GM18508 (cell line): ENCODE data around the gene CSNK1E.
"Not testable (repeated sequence)": the region's sequence is repeated elsewhere in the genome, so short reads cannot be mapped to it uniquely, and the experiment has no call there.

Experiments
- ATAC-seq: cut with Tn5 transposase; IDR thresholded peaks from one replicate; pipeline ENCODE4 v1.9.1; 2021; ENCODE audit warnings: moderate number of reproducible peaks; ENCODE audit not compliant: insufficient read depth, unreplicated experiment

Gene CSNK1E

DNA sequence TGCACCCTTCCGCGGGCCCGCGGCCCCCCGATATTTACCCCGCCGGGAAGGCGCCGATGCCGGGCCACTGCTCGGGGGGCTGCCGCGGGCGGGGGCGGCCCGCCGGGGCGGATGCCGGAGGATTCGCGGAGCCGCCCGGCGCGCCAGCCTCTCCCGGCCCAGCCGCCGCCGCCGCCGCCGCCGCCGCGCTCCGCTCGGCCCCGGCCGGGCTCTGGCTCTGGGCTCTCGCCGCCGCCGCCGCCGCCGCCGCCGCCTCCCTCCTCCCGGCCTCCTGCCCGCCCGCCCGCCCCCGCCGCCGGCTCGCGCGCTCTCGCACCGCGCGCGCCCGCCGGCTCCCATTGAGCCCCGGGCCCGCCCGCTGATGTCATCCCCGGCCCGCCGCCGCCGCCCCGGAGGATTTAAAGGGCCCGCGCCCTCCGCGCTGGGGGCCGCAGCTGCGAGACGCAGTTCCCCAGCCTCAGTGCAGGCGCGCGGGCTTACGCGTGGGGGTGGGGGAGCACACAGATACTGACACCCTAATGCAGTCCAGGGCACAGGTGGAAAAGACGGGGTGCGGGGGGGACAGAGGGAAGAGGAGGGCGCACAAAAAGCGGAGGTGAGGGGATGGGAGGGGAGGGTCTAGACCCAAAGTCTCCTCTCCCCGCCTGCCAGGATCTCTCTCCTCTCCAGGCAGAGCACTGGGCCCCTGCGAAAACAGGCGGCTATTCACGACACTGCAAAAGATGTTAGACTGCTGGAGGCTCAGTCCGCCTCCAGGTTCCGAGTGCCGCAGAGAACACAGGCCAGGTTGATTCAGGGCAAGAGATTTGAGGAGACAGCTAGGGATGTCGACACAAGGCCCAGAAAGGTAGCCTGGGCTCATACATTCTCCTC is at the start of gene CSNK1E:
CSNK1E (minus strand) TSS at position 312 of the 873 bp plus-strand sequence. CDS start 3,276 bp downstream, outside the sequence.
- no peak for ATAC-seq

DNA sequence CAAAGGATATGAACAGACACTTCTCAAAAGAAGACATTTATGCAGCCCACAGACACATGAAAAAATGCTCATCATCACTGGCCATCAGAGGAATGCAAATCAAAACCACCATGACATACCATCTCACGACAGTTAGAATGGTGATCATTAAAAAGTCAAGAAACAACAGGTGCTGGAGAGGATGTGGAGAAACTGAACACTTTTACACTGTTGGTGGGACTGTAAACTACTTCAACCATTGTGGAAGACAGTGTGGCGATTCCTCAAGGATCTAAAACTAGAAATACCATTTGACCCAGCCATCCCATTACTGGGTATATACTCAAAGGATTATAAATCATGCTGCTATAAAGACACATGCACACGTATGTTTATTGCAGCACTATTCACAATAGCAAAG is 48.6 kb upstream of the CSNK1E start:
- ATAC-seq: not testable (repeated sequence)

DNA sequence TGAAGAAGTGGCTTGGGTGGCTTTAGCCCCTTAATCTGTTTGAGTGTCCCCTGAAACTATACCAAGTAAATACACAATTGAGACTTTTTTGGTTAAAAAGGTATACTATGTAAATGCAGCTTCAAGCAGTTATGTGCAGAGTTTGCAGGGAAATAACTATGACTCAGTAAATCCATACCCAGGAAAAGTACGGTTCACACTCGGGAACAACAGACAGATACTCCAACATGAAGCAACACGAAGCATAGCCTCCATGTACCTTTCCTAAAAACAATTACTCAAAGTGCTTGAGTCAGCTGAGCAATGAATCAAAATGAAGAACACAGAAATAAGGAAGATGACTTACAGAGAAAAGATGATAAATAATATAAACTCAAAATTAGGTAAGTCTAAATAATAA is 47.9 kb upstream of the CSNK1E start:
- ATAC-seq: not testable (repeated sequence)

DNA sequence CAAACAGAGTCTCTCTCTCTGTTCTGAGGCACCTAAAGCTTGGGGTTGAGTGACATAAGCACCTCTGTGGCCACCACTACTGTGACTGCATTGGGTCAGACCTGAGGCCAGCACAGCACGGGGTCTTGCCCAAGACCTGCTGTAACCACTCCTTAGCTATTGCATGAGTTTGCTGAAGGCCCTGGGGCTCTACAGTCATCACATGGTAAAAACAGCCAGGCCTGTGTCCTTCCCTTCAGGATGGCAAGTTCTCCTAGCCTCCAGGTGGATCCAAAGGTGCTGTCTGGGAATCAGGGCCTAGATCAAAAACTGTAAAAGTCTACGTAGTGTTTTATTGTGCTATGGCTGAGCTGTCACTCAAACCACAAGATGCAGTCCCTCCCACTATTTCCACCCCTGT is 43.3 kb upstream of the CSNK1E start:
- ATAC-seq: not testable (repeated sequence)

DNA sequence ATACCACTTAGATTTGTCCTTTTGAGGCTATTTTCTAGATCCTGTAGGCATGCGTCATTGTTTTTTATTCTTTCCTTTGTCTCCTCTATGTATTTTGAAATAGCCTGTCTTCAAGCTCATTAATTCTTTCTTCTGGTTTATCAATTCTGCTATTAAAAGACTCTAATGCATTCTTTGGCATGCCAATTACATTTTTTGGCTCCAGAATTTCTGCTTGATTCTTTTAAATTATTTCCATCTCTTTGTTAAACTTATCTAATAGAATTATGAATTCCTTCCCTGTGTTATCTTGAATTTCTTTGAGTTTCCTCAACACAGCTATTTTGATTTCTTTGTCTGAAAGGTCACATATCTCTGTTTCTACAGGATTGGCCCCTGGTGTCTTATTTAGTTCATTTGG is 42.6 kb upstream of the CSNK1E start:
- ATAC-seq: not testable (repeated sequence)

DNA sequence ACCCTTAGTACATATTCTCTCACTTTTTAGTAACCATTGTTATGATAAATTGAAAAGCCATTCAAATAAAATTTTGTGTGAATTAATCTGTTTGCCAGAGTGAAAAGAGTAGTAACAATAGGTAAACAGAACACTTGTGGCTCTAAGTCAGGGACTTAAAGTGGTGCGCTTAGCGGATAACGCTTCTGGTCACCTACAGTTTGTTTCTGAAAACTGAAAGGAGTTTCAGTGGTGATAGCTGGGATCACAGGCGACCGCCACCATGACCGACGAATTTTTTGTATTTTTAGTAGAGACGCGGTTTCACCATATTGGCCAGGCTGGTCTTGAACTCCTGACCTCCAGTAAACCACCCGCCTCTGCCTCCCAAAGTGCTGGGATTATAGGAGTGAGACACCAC is 40.7 kb upstream of the CSNK1E start:
- not testable (repeated sequence) for ATAC-seq

DNA sequence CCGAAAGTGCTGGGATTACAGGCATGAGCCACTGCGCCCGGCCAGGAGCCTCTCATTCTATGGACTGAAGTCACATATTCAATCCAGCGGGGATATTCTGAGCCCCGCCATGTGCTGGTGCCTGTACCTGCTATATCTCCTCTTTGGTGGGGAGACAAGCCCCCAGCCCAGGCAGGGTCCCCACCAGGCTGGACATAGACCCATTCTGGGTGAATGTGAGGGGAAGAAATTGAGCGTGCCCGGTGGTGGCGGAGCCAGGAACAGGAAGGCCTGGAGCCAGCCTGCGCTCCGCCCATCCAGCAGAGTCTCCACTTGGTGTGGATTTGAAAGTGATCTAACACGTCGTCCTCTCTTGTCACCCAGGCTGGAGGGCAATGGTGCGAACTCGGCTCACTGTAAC is 38.0 kb upstream of the CSNK1E start:
- ATAC-seq: no peak

DNA sequence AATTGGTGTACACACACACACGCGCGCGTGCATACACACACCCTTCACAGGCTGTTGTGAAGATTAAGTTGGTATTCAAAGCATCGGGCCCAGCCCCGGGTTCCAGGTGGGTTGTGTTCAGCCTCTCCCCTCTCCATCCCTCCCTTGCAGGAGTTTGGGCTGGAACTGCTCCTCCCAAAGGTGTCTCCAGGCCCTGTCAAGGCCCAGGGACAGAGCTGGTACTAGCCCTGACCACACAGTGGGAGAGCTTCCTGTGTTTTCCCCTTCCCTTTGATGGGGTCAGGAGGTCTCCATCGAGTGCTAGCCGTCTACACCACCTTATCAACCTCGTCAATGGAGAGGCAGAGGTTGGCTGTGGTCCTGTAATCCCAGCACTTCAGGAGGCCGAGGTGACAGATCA is 36.5 kb upstream of the CSNK1E start:
- no peak for ATAC-seq

DNA sequence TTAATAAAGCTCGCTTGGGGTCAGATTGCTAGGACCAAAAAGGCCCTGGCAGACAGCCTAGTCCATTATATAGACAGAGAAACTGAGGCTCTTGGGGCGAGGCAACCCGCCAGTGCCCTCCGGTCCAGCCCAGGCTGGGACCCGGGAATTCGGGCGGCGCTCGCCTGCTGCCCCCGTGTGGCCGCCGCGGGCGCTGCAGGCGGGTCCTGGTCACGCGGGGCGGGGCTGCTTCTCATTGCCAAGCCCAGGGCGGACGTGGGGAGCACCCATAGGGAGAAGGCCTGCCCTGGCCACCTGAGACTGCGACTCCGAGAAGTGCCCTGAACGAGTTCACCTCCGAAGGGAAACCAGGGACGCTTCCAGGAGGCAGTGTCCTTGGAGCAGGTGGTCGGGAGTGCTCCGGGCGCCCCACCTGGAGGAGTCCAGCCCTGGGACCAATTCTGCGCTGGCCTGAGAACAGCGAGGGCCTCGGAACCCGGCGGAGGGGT is 36.0 kb upstream of the CSNK1E start:
- ATAC-seq: no peak

DNA sequence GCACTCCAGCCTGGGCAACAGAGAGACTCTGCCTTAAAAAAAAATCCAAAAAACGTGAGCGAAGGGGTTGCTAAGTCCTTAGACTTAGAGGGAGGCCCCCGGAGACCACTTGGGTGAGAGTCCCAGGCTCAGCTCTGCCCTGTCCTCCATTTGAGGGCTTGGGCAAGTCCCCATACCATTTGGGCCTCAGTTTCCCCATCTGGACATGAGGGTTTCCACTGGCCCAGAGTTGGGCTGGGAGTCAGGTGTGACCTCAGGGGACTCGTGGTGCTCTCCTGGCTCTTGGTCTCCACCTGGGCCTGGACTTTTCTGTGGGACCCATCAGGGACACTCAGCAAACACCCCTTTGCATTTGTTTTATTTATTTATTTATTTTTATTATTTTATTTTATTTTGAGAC is 35.2 kb upstream of the CSNK1E start:
- ATAC-seq: no peak

DNA sequence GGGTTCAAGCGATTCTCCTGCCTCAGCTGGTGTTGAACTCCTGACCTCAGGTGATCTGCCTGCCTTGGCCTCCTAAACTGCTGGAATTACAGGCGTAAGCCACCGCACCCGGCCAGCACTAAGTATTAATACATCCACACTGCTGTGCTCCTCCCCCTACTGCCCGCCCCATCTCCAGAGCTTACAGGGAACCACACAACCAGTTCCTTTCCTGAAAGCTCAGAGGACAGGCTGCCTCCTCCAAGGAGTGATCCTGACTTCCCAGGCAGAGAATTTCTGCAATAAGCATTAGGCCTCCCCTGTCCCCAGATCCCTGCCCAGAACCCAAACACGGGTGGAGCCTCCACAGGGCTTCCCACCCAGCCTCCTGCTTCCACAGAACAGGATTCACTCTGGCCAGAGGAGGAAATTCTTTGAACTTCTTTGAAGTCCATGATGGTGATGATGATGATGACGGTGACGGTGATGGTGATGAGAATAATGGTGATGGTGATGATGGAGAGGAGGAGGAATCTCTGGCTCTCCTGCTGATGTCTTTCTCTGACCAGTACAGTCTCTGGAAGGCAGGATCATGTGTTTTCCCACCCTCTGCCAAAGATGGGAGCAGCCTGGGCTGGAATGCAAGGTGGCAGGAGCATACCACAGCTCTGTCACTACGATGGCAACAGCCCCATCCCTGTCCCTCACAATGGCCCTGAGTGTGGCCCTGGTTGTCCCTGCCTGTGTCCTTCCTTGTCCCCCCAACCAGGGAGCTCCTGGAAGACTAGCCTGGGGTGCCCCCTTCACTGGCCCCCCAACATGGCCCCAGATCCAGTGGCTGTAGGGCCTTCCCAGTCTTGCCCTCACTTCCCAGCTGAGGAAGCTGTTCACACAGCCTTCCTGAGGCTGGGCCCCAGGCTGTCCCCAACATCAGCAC is 33.5 kb upstream of the CSNK1E start:
- ATAC-seq: no peak

DNA sequence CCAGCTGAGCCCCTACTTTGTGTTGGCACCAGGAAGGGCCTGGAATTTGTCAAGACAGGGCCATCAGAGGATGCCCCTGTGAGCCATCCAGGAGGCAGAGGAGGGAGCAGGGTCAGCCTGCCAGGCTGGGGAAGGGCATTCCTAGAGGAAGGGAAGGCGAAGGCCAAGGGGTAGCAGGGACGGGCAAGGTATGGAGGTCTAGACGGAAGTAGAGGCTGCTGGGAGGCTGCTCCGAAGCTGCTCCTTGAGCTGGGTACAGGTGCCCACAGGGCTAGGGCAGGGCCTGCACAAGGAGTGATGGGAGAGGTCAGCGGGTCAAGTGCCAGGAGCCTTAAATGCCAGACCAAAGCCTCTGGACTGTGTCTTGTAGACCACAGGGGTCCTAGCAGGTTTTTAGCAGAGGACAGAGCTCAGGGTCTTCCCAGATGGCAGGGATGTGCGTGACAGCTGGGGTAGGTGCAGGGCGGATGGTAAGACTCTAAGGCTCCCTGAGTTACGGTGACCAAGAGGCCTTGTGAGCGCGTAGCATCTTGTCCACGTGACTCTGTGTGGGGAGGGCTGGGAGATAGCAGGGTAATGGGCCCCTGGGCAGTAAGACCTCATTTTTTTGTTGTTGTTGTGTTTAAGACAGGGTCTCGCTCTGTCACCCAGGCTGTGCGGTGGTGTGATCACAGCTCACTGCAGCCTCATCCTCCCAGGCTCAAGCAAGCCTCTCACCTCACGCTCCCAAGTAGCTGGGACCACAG is 31.7 kb upstream of the CSNK1E start:
- ATAC-seq: no peak

DNA sequence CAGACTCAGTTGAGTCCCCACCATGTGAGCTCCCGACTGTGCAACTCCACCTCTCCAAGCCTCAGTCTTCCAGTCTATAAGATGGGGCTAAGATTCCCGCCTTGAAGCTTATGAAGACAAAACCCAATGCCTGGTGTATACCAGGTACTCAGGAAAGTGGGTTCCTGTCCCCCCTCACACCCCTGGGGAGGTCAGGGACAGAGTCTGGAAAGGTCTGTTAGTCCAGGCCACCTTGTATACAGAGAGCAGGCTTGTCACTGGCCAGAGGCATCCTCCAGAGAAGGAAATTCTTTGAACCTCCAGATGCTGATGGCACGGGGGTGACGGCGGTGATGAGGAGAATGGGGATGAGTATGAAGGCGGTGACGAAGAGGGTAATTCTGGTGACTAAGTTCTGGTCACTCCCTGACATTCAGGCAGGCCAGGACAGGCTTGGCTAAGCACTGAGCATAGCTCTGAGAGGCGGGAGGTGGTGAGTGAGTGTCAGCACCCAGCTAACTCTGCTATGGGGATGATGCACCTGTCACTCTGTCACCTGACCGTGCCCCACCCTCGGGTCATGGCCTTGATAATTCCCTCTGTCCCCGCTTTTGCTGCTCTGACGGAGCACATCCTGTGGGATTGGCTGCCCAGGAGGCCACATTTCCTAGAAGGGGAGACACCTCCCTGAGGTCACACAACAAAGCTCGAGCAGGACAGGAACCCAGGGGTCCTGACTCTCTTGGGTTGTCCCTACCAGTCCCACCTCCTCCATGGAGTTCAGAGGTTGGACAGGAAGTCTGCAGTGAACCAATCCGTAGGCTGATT is 30.9 kb upstream of the CSNK1E start:
- ATAC-seq: no peak

DNA sequence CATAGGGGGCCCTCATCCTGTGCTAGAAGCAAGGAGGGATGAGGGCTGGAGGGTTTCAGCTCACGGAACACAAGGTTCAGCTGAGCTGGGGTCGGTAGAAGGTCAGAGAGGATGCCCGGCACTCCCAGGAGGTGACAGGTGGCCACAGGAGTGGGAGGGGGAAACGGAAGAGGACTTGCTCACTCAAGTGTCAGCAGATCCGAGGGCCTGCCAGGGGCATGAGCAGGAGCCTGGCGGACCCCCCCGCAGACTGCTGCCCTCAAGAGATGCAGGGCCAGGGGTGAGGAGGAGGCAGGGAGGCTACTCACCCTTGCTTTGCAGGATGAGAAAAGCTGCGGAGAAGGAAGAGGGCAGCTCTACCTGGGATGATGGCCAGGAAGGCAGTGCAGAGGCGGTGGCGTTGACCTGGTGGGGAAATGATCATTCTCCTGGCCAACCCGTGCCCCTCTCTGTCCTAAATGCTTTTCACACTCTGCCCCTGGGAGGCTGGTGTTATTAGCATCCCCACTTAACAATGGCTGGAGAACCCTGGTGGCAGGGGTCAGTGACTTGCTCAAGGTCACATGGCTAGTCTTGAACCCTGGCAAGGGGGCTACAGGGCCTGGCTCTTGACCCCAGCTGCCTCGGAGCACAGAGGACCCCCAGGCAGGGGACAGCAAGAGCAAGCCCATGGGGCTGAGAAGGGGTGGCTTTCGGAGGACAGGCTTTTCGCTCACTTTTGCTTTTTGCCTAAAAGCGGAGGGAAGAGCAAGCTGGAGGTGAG is 30.1 kb upstream of the CSNK1E start:
- ATAC-seq: no peak

DNA sequence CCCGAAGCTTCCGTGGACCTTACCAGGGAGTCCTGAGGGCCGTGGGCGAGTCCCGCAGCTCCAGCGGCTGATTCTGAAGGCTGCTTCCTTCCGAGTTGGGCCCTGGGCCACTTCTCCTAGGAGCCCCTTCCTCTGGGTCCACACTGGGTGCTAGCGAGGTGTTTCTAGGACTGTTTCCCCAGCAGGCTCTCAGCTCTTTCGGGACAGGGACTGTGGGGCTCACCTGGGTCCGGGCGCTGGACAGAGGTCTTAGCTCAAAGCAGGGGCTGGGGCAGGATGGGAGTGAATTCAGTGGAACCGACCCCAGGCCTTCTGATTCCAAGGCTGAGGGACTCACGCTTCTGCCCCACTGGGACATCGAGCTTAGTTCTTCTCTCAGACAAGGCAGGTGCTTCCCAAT is 29.3 kb upstream of the CSNK1E start:
- no peak for ATAC-seq

DNA sequence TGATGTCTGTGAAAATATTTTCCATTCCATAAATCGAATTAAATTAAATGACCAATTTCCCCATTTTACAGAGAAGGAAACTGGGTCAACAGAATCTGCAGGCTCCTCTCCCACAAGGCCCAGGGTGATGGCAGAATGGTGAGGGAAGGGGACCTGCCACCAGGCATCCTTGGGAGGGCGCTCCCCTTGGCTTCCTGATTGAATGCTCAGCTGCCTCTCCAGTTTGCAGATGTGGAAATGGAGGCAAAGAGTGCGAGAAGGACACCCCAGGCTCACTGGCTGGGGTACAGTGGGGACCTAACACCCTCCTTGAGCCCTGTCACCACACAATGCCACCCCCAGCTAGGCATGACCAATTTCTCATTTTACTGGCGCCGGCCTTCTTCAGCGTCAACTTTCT is 28.5 kb upstream of the CSNK1E start:
- ATAC-seq: no peak

DNA sequence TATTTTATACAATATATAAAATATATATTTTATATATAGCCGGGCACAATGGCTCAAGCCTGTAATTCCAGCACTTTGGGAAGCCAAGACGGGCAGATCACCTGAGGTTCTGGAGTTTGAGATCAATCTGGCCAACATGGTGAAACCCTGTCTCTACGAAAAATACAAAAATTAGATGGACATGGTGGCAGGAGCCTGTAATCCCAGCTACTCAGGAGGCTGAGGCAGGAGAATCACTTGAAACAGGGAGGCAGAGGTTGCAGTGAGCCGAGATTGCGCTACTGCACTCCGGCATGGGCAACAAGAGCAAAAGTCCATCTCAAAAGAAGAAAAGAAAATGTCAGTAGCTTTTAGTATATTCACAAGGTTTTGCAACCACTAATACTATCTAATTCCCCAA is 22.7 kb upstream of the CSNK1E start:
- not testable (repeated sequence) for ATAC-seq

DNA sequence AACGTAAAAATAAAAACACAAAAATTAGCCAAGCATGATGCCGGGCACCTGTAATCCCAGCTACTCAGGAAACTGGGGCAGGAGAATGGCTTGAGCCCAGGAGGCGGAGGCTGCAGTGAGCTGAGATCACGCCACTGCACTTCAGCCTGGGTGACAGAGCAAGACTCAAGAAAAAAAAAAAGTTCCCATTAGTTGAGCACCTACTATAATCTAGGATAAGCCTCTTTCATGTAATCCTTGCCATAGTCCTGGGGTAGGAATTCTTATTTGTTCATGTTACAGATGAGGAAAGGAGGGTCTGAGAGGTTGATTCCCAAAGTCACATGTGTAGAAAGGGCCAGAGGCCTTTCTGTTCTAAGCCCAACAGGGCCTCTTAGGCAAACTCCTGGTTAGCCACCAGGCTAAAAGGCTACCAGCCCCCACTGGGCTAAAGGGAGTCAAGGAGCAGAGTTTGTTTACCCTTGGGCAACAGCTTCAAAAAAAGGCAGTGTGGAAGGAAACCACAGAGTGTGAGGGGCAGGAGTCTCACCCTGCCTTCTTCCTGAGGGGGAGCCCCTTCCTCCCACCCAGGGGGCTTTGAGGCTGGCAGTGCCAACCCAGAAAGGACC is 21.6 kb upstream of the CSNK1E start:
- ATAC-seq: no peak
